Choroid plexus epithelial cell (primary cell): ENCODE measurements around the gene GARIN5A.
A peak's percentile ranks its signal among the peaks of the same experiment; 100 is the strongest.

Experiments
- DNase-seq: peaks from one replicate; pipeline ENCODE4 v3.0.0-alpha.2; 2010; ENCODE audit warnings: low read depth
- H3K4me3 ChIP-seq: 2 replicates; pipeline ENCODE4 v1.5.1; 2011; ENCODE audit warnings: low read depth, mild to moderate bottlenecking, control low read depth, low read length, moderate library complexity
- TF ChIP-seq, protein P1 (sequence below): conservative IDR thresholded peaks from 2 replicates; pipeline ENCODE4 v1.5.1; 2011; ENCODE audit warnings: low read depth, mild to moderate bottlenecking, control low read depth, inconsistent platforms, low read length, moderate library complexity

Gene GARIN5A

DNA sequence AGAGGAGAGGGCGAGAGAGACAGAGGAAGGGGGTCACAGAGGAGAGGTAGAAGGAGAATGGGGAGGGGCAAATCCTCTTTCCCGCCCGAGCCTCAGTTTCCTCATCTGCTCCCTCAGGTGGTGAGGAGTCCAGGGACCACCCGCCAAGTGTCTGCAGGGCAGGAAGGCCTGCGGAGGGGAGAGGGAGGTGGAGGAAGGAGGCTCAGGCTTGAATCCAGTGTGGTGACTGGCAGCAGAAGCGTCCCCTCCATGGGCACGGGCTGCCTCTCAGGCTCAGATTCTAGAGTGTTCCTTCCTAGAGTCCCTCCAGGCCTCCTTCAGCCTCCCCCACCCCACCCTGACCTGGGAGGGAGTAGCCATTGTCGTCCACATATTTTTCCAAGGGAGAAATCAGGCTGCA, 16.5 kb upstream of the GARIN5A start:
- no peak overlapping the region for H3K4me3 ChIP-seq
- TF ChIP-seq, protein P1, sequence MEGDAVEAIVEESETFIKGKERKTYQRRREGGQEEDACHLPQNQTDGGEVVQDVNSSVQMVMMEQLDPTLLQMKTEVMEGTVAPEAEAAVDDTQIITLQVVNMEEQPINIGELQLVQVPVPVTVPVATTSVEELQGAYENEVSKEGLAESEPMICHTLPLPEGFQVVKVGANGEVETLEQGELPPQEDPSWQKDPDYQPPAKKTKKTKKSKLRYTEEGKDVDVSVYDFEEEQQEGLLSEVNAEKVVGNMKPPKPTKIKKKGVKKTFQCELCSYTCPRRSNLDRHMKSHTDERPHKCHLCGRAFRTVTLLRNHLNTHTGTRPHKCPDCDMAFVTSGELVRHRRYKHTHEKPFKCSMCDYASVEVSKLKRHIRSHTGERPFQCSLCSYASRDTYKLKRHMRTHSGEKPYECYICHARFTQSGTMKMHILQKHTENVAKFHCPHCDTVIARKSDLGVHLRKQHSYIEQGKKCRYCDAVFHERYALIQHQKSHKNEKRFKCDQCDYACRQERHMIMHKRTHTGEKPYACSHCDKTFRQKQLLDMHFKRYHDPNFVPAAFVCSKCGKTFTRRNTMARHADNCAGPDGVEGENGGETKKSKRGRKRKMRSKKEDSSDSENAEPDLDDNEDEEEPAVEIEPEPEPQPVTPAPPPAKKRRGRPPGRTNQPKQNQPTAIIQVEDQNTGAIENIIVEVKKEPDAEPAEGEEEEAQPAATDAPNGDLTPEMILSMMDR, result no peak
- DNase-seq, result no peak

DNA sequence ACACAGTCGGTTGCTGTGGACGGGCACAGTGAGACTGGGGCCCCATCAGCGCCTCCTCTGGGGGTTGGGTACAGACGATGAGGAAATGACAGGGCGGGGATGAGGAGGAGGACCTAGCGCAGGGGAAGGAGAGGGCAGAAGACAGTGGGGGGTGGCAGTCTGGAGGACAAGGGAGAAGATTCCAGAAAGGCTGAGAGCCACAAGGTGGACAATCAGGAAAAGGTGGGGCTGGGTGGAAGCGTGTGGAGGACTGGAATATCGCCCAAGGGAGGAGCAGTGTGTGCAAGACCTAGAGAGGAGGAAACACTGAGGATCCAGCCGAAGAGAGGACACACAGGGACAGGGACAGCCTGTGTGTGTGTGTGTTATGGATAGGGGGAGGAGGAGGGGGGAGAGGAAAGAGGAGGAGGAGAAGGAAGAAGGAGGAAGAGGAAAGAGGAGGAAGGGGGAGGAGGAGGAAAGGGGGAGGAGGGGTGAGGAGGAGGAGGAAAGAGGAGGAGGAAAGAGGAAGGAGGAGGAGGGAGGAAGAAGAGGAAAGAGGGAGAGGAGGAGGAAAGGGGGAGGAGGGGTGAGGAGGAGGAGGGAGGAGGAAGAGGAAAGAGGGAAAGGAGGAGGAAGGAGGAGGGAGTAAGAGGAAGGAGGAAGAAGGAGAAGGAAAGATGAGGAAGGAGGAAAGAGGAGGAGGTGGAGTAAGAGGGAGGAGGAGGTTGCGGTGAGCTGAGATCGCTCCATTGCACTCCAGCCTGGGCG, 15.8 kb upstream of the GARIN5A start:
- DNase-seq, result peak; percentile 13
- TF ChIP-seq, protein P1, result no peak
- no peak overlapping the region for H3K4me3 ChIP-seq

DNA sequence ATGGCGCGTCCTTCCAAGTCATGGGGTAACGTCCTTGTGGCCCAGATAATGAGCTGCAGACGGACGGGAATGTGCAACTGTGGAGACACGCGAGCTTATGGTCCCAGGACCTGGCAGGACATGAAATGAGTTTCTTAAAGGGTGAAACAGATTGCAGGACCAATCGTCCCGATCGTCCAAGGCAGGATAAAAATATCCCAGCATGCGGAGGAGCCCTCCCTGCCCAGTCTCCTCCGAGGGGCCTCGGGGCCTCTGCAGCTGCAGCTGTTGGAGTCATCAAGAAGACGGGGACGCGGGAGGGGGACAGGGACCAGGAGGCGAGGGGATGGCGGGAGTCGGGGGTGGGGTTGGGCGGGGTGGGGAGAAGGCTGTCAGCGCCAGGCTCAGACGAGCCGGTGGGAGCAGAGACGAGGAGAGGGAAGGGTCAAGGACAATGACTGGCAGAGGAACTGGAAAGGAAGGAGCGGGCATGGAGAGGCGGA, 14.4 kb upstream of the GARIN5A start:
- DNase-seq, result no peak
- TF ChIP-seq, protein P1, result no peak
- H3K4me3 ChIP-seq, result no peak overlapping the region

DNA sequence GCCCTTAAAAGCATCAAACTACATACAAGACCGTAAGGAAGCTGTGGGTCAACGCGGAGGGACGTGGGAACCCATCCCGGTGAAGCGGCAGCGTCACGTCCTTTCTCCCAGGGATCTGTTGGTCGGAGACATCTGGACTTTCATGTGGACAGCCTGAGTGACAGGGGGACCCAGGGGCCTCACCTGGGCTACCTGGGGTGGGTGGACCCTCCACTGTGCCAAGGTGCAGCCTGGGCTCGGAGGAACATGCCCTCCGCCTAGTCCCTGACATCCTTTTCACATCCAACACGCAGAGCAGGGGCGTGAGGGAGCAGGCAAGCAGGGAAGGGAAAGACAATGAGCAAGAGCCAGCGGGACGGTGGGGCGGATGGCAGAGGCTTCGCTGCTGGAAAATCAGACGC, 13.8 kb upstream of the GARIN5A start:
- H3K4me3 ChIP-seq, result no peak overlapping the region
- TF ChIP-seq, protein P1, result no peak
- DNase-seq, result no peak

DNA sequence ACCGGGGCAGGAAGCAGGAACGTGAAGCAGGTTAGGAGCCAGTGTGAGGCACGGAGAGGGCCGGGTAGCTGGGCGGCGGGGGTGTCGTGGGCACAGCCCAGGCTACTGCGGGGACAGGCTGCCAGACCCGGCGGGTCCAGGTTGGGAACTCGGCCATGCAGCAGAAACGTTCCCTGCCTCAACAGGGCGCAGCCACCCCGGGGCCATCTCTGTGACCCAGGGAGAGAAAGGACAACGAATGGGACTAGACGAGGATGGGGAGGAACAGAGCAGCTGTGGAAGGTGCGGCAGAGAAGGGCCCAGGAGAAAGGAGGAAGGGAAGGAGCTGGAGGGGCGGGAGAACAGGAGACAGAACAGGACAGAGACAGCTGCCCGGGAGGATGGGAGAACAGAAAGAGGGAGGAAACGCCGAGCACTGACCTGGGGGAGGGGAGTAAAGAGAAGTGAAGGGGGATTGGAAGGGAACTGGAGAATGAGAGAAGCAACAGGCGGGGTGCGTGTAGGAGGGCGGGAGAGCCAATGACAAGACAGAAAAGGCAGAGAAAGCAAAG, 12.9 kb upstream of the GARIN5A start:
- no peak for DNase-seq
- no peak overlapping the region for H3K4me3 ChIP-seq
- TF ChIP-seq, protein P1, result no peak

DNA sequence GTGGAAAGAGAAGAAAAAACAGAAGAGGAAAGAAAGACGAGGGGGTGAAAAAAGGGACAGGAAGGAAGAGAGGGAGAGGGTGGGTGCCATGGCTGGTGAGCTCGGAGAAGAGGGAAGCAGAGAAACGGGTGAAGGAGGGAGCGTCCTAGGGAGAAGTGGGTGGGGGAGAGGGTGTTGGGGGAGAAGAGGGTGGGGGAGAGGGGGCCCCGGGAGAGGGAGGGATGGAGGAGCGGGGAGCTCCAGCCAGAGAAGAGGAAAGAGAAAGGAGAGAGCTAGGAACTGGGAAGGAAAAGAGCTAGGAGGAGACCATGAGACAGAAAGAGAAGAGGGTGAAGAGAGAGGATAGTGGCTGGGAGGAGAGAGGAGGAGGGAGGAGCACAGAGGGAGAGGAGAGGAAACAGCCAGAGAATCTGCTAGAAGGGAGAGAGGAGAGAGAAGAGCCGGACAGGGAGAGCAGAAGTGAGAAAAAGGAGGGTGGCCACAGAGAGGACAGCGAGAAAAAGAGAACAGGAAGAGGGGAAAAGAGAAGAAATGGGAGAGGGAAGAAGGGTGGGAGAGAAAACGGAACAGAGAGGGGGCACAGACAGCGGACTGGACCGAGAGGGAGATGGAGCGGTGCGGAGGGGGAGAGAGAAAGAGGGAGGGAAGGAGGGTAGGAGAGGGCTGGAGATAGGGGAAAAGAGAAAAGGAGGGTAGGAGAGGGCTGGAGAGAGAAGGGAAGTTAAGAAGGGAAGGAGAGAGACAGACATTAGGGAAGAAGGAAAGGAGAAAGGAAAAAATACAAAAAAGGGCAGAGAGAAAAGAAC, 11.9 kb upstream of the GARIN5A start:
- DNase-seq, result no peak
- H3K4me3 ChIP-seq, result no peak overlapping the region
- TF ChIP-seq, protein P1, result no peak
